Occipital lobe (tissue), 2 donors: ENCODE results near the gene CDH2. TPM values are rescaled to one million over a fixed set of nuclear protein-coding genes. Genes with fewer than 3 reads are reported as not detected.

ENCODE experiments used
- DNase-seq: peaks from one replicate; lab custom pipeline; 2025; lab: John Stamatoyannopoulos, UW
- total RNA-seq: library from RNA; depleted of rRNA; stranded (reverse); fragments of >200 nt; gene quantifications from one replicate; pipeline ENCODE4 v1.2.3, GENCODE V29; 2014

CDH2 gene
- total RNA-seq, 1 donor from 2014 or later = 200 TPM

DNA sequence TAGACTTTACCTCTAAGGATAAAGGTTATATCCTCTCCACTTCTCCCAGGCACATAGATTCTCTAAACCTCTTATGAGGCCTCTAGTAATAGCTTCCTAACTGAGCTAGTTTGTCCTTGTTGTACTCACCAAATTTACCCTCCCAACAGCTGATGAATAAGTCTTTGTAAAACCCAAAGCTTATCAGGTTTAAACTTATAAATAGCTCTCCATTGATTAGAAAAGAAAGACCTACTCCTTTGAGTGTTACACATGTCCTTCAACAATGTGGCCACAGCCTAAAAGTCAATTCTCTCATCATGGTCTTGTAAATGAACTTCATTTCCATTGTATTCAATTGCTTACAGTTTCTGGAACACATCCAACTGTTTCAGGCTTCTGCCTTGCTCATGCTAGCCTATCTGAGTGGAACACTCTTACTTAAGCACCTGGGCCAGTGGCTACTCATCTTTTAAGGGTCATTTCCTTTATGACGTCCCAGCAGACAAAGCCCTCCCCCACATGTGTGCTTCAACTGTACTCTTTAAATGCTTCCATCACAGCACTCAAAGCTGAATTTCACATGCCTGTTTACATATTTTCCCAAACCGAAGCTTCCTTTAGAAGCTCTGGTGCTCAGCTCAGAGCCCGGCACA lies 131.6 kb downstream of the CDH2 start:
- no peak for DNase-seq

- no peak for DNase-seq
Observed at GRCh38 chr18:28044036-28044435, 132.9 kb downstream of the CDH2 start.

- no peak for DNase-seq
Observed at GRCh38 chr18:28043631-28044030, 133.3 kb downstream of the CDH2 start.

GRCh38 chr18:28041366-28041765 lies 135.6 kb downstream of the CDH2 start:
- DNase-seq = no peak

- DNase-seq = no peak
Observed at GRCh38 chr18:28040716-28041115, 136.2 kb downstream of the CDH2 start.

DNA sequence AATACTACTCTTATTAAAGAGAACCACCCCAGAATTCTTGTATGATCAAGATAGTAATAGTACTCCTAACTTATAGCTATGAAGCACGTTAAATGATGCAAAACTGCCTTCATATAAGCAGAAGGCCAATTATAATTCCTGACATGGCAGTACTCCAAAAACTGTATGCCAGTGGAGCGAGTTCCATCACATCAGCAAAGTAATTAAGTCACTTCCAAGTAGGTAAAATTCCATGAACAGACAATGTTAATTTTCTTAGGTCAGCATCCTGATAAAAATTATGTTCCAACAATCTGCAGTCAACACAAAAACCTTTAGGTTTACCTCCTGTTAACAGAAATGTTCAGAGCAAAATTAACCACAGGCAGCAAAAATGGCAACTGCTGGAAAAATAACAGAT lies 136.7 kb downstream of the CDH2 start:
- DNase-seq = no peak

DNA sequence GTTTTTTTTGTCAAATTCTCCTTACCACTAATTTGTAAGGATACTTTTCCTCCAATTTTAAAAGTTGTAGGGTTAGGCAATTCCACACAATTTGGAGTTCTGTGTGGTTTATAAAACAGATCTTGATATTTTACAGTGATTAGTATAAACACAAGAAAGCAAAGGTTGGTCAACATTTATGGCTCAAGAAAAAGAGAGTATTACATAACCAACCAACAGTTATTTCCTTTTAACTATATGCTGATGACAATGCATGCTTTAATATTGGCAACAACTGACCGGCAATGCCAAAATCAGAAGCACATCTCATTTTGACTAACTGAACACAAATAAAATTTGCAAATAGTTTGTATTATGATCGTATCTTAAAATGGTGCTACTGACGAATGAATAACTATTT lies 137.2 kb downstream of the CDH2 start:
- DNase-seq = no peak

DNA sequence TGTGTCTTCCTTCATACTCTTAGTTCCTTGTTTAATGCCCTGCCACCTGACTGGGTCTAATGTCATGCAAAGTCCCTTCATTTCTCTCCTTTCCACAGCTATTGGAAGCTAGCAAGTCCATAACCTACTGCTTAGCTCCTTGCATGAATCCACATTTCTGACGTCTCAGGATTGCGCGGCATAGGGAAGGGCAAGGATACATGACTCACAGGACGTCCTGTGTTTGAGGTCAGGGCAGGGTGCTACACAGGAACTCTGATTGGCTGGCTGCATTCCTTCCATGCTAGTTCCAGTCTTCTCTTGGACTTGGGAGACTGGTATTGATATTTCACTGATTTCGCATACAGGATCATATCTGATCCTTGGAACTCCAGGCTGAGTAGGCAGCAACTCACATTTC lies 137.9 kb downstream of the CDH2 start:
- no peak for DNase-seq

DNA sequence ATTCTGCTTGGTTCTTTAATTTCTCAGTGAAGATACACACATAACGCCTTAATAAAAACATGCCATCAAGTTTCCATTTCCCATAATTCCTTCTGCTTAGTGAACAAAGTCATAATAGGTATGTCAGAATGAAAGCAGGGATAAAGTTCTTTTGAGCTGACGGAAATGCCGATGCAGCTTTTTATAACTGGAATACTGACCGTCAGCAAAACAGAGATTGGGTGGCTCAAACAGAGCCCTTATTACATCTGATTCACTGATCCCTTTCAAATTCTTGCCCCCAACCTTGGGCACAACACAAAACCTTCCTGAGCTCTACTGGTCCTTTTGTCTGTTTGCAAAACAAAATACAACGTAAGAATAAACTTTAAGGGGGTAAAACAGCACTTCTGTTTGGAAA lies 140.4 kb downstream of the CDH2 start:
- no peak for DNase-seq

- DNase-seq = no peak
Observed at GRCh38 chr18:28034567-28034966, 142.4 kb downstream of the CDH2 start.

DNA sequence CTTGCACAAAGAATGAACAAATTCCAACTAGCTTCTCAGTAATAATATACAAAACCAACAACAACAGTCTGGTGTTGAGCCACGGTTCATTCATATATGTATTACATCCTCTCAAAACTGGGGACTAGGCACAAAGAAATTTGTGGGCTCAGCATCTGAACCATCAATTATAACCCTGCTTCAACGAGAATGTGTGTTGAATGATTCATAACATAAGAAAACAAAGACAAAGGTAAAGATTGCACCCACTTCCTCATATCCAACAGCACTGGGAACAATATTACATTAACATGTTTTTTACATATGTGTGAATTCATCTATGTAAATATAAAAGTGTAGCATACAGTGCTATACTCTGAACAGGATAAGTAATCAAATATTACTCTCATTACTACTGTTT lies 144.8 kb downstream of the CDH2 start:
- DNase-seq = no peak

- no peak for DNase-seq
Observed at GRCh38 chr18:28030458-28030857, 146.5 kb downstream of the CDH2 start.

GRCh38 chr18:28027755-28028154 lies 149.2 kb downstream of the CDH2 start:
- no peak for DNase-seq

DNA sequence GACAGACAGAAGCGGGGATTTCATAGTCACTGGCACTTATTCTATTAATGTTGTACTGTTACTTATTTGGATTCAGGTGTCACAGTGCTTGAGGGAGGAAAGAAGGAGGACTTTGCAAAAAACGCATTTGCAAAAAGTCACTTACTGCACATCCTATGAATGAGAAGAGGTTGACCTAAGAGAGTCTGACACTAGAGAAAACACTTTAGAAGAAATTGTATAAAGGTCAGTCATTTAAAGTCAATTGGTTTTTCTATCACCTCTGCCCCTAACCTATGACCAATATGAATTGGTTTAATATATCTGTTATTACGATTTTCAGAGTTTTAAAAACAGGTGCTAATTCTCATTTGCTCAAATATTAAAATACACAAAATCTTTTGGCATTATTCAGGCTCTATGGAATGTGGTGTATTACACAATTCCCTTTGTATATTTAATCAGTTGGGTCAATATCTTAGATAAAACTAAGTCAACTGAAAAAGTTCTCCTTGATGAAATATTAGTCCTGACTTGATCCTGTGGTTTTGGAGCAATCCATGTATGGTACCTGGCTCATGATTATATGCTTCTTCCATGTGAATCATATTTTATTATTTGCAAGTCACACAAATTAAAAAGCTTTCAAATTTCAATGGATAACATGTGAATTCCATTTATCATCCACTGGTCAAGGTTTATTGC lies 157.4 kb downstream of the CDH2 start:
- DNase-seq = no peak

- DNase-seq = no peak
Observed at GRCh38 chr18:28018351-28018750, 158.6 kb downstream of the CDH2 start.

DNA sequence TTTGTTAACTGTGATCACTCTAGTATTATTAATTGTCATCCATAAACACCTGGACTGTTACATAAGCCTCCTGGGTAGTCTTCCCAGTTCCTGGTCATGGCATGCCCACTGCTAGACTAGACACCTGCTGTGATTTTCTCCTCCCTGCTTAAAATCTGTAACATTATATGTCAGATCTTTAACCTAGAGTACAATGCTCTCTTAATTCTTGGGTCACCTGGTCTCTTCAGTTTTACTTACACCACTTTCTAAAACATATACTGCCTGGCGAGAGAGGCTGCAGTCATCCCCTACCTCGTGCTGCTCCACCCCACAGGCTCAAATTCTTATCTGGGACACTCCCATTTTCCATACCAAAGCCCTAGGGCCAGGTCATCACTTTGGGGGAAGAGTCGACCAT lies 161.3 kb downstream of the CDH2 start:
- no peak for DNase-seq

DNA sequence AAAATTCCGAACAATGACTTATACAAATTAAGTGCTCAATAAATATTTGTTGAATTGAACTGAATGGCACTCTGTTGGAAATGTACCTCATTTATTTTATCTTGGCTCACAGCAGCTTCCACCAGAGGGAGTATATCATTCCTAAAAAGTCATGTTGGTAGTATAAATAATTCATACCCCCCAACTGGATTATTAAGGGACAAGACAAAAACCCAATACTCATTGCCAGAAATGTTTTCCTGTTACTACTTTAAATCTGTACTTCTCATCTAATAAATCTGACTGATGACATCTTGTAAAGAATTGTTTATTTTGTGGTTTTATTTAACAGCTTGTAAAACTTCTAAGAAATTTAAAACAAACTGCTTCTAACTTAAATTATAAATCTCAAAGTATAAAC lies 163.9 kb downstream of the CDH2 start:
- no peak for DNase-seq

DNA sequence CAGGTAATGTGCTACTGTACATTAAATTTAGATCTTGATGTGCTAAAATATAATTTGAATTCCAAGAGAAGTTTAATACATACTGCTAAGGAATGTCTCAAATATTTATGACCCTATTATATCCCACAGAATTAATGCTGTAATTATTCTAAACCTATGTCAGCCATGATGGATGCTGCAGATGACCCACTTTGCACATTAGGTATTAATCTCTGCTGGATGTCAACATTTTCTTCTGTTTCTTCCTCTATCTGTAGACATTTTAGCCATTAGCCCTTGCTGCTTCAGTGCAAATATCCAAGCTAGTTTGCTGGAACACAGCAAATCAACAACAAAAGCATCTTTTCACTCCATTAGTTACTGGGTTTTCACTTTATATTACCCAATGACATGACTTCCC lies 164.6 kb downstream of the CDH2 start:
- no peak for DNase-seq

DNA sequence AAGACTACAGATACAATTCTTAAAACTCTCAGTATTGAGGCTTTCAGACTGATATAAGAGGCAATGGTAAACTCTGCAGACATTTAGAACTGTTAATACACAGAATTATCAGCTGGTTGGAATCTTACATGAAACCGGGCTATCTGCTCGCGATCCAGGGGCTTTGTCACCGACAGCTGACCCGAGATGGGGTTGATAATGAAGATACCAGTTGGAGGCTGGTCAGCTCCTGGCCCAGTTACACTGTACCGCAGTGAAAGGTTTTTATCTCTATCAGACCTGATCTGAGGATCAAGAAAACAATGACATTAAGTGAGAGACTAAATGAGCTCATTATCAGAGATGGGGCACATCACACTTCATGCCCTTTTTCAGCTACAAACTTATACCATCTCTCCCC lies 167.3 kb downstream of the CDH2 start:
- DNase-seq = no peak

GRCh38 chr18:28007841-28008240 lies 169.1 kb downstream of the CDH2 start:
- no peak for DNase-seq

DNA sequence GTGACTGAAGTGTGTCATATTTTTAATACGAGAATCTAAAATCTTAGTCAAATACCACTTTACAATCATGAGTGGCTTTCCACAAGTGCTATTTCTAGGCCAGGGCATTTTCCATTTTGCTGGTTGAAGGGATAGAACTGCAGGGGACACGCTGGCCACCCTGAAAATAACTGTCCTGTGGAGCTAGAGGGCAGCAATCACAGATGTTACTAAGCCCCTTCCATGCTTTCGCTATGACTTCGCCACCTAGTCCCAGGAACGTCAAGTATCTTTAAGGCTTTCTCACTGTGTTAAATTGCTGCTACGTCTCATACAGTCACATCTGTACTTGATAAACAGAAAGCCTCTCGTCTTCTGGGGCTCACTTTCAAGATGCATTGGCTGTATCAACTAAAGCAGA lies 171.8 kb downstream of the CDH2 start:
- no peak for DNase-seq

DNA sequence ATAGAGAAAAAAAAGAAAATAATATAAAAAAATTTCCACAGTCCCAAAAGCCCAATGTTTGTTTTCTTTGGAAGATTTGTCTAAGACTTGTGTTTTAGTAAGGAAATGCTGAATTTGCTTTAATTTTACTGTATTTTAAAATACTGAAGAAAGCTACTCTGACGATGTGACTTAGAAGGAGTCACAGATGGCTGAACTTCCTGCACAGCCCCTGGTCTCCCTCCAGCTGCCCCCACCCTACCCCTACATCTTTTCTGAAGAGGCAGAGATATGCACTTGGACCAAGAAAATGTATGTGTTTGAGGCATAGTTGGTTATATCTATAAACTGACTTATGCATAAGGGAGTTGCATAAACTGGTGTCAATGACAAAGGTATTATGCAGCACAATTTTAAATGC lies 172.3 kb downstream of the CDH2 start:
- no peak for DNase-seq

GRCh38 chr18:28003451-28003850 lies 173.5 kb downstream of the CDH2 start:
- DNase-seq = peak; percentile 13

GRCh38 chr18:28002841-28003240 lies 174.1 kb downstream of the CDH2 start:
- DNase-seq = no peak
